AG08395 (cell line): Measurements from ENCODE around the gene SUPT5H.

Experiments used
- DNase-seq: peaks from one replicate; pipeline ENCODE4 v3.0.0; 2012; ENCODE audit warnings: mixed read lengths, low spot score

The SUPT5H gene

DNA sequence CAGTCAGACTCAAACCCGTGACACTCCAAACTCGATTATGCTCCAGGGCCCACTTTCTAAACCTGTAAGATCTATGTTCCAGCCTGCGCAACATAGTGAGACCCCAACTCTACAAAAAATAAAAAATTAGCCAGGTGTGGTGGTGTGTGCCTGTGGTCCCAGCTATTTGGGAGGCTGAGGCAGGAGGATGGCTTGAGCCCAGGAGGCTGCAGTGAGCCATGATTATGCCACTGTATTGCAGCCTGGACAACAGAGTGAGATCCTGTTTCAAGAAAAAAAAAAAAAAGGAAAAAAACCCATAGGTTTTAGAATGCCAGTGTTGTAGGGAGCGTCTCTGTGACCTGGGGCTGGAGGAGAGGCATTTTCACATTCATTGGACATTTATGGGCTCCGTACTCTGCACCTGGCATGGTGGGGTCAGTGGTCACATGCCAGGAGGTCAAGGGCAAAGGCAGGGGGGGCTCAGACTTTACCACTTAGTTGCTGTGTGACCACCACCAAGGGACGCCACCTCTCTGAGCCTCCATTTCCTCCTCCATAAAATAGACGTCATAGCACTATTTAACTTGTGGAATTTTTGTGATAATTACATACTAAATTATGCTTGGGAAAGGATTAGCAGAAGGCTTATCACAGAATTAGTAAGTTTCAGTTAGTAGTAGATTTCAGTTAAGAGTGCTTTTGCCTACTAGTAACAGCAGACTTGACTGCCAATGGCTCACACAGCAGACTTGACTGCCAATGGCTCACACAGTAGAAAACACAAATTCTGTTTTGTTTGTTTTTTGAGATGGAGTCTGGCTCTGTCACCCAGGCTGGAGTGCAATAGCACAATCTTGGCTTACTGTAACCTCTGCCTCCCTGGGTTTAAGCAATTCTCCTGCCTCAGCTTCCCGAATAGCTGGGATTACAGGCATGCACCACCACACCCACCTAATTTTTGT lies 75.4 kb downstream of the SUPT5H start:
- DNase-seq, result no peak

DNA sequence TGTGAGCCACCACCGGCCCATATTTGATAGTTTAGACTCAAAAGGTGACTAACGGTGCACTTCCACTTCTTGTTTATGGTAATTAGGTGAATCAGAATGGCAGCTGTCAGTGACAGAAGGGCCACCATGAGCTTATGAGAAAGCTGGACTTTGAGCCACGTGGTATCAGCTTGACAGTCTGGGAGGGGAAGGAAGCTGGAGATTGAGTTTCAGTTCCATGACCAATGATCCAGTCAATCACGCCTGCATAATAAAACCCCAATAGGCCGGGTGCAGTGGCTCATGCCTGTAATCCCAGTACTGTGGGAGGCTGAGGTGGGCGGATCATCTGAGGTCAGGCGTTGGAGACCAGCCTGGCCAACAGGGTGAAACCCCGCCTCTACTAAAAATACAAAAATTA lies 79.1 kb downstream of the SUPT5H start:
- no peak for DNase-seq

DNA sequence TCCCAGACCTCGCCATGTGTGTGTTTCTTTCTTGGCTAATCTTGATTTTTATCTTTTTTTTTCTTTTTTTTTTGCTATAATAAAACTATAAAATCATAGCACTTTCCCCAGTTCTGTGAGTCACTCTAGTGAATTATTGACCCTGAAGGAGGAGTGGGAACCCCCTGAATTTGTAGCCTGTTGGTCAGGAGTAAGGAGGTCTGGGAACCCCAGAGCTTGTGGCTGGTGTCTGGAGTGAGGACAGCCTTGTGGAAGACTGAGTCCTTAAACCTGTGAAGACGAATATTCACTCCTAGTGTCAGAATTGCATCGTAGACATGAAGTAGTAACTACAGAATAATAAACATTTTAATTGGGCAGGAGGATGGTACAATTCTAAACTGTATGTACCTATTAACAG lies 79.8 kb downstream of the SUPT5H start:
- no peak for DNase-seq
